Renal pelvis (tissue), 4 donors: ENCODE data around the gene MXD1. TPM values are rescaled to one million over a fixed set of nuclear protein-coding genes. Genes with fewer than 3 reads are reported as not detected.

Experiments
- DNase-seq: peaks from one replicate; pipeline ENCODE4 v3.0.0-alpha.2; 2013
- polyA plus RNA-seq, 3 donors: library from polyadenylated mRNA; unstranded; fragments of 120-200 nt; gene quantifications; one replicate each; pipeline ENCODE4 v1.2.1, GENCODE V29; 2013; ENCODE audit not compliant: insufficient read length in 3 of 3

The MXD1 gene
- polyA plus RNA-seq, 3 donors: 10.7 to 16.2 (median 14.7) TPM

DNA sequence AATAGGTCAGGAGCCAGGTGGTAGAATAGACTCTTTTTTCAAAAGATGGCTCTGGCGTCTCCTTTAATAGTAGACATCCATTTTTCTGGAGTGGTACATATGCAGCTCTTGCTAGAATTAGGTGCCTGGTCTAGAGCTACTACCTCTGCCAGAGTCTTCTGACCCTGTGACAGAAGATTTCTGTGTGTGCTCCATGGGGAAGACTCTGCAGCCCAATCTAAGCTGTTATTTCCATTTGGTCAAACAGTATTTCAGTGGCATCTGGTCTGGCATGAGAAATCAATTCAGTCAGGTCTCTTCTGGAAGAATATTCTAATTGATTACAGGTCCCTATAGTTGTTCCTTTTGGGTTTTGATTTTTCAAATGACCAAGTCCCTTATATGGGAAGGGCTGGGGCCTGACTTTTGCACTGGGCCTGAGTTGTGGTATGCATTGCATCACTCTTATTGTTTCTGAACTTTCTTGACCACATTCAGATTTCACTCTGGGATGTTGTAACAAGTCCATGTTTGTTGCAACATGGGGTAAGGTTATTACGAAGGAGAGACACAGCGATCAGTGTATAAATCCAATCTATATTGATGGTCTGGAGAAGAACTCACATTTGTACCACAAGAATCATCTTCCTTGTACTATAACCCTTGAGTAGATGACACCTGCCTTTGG lies 12.1 kb downstream of the MXD1 start:
- no peak for DNase-seq

DNA sequence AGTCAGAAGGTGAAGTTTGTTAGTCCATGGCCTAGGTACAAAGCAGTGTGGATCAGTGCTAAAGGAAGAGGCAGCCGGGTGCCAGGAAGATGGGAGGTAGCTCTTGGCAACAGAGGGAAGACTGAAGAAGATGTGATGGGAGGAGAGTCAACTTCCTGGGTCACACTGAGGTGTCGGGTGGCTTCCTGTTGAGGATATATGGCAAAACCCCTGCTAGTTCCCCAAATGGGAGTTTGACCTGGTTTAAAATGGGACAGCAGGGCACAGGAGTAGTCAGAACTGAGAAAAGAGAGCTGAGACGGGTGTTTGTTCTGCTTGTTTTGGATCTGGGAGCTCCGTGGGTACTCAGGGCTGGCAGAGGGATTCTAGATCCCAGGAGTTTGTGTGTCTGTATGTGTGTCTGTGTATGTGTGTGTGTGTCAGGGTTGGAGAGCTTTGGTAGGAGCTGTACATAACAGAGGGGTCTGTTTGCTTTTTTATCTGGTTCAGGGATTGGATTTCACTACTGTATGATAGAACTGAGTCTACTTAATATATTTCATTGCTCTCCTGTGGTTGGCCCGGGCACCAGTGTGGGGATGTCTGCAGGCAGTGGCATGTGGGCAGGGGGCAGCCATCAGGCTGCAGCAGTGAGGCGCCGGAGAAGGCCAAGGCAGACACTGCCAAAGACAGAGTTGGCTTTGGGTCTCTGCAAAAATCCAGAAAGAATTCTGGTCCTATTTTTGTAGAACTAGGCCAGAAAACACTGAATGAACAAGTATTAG lies 17.1 kb downstream of the MXD1 start:
- no peak for DNase-seq

DNA sequence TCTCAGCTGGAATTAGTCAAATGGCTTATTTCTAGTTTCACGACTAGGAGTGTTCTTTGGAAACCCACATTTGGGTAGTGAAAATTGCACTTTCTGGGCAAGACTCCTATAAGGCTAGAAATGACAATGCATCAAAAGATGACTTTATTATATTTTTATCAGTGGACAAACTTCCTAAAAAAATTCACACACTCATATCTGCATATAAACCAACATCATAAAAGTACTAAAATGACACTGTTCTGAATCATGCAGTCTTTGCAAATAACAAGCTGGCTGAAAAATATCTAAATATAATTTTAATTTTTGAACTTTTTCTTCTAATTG lies 17.6 kb downstream of the MXD1 start:
- no peak for DNase-seq

DNA sequence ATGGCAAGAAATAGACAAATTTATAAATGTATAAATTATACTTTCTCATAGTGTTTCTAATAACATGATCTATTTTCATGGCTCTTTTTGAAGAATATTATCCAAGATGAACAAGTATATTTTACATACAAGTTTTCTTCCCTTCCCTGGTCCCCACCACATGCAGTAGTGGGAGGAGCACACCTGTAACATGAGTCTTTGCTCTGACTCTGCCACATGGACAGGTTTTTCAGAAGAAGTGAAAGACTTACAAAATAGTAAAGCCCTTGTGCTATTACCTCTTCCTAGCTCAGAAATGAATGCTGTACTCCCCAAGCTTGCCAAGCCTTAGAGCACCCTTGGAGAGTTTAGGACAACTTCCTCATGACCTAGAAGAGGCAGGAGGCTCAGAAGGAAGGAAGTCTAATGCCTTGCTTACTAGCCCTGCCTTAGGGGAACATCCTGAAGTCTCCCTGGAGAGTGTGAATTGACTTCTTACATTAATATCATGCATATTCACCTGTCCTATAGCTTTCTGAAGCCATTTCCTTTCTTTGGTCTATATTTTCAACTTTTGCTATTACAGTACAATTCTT lies 18.4 kb downstream of the MXD1 start:
- DNase-seq: no peak

DNA sequence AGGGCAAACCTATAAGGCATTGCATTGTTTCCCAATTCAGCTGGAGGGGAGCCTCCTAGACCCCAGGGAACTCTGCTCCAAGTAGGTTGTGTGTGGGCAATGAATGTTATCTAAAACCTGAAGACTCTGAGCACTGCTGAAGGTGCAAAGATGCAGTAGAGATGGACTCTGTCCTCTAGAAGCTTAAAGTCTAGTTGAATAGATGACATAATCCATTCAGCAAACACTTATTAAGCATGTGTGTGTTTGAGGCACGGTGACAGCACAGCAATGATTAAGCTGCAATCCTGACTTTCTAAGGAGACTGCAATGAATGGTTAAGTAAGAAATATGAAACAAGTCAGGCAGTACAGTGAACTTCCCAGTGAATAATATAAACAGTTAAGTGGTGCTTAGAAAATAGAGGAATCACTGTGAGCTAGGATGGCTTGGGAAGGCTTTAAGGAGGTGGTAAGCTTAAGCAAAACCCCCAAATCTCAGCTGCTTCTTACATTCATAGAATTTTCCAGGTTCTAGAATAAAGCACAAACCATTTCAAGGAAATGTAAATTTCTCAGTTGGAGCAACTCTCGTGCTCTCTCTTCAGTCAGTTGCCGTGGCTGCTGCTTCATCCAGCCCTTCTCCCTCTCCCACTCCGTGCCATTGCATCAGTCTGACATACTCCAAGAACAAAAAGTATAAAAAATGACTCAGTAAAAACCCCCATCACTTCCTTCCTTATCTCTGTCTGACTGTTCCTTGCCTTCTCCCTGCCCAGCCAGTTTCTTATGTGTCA lies 19.1 kb downstream of the MXD1 start:
- DNase-seq: no peak

DNA sequence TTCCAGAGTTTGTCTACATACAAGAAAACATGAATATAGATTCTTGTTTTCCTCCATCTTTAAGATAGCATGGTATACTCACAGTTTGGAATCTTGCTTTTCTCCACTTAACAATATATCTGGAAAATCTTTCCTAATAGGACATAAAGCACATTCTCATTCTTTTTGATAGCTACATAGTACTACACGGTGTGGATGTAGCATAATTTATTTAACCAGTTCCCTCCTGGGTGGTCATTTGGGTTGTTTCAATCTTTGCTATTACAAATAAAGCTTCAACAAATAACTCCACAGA lies 19.7 kb downstream of the MXD1 start:
- DNase-seq: no peak

DNA sequence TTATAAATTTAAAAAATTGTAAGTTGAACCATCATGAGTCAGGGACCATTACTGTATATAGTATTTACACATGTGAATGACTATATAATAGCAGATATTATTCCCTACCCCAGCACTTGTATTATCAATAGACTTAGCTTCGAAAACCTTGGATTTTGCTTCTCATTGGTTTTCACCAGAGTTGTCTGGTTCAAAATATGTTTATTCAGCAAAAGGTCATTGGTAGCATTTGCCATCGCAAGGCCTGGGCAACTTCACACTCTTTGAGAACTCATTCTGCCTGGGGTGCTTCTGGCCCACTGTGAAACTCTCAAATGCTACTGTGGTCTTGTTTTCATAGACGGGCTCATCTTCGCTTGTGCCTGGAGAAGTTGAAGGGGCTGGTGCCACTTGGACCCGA lies 20.1 kb downstream of the MXD1 start:
- DNase-seq: no peak

DNA sequence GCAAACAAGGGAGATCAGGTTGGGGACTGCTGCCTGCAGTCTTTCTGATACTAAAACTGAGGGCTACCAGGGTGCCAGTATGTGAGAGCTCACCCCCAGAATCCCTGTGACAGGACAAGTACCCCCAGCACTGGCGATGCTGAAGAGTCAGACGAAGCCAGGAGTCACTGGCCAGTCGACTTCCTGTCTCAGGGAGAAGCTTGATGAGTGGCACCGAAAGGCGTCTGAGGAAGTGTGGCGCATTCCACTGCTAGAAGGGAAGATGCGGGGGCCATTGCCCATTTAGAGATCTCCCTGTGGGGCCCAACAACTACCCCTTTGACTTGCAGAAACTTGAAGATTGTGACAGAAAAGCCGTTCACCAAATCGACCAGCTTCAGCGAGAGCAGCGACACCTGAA lies 22.0 kb downstream of the MXD1 start:
- no peak for DNase-seq

DNA sequence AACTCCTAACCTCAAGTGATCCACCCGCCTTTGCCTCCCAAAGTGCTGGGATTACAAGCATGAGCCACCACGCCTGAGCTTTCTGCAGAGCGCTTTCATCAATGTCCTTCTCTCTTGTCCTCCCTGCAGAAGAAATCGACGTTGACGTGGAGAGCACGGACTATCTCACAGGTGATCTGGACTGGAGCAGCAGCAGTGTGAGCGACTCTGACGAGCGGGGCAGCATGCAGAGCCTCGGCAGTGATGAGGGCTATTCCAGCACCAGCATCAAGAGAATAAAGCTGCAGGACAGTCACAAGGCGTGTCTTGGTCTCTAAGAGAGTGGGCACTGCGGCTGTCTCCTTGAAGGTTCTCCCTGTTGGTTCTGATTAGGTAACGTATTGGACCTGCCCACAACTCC lies 23.1 kb downstream of the MXD1 start:
- DNase-seq: no peak

DNA sequence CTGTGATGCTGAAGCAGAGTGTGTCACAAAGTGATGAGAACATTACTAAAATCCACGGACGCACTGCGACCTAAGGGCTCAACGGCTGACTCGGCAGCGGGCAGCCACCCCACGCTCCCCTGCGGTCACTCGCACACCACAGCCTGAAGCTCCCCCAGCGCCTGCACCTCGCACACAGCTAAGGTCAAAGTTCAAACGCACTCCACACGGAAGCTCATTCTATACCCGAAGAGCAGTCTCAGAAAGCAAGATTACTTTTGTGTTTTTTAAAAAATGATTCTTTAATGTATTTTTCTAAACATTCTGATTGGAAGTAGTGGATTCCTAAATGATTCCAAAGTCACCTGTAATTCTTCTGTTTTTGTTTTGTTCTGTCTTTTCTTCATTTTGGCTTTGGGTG lies 24.8 kb downstream of the MXD1 start:
- no peak for DNase-seq

DNA sequence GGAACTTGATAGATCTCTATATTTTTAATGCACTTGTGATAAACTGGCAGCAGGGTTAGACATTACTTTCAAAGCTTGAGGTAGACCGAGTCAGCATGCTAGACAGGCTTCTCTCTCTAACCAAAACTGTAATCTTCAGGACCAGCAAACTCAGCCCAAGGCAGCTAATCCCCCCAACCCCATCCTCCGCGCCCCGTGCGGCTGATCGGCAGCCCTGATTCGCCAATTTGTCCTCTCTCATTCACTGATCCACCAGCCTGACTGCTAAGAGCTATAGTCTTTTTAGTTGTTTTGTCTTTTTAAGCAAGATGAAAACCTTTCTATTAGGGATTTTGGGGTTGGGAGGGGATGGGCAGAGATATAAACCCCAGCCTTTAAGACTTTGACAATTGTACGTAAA lies 25.8 kb downstream of the MXD1 start:
- DNase-seq: no peak

DNA sequence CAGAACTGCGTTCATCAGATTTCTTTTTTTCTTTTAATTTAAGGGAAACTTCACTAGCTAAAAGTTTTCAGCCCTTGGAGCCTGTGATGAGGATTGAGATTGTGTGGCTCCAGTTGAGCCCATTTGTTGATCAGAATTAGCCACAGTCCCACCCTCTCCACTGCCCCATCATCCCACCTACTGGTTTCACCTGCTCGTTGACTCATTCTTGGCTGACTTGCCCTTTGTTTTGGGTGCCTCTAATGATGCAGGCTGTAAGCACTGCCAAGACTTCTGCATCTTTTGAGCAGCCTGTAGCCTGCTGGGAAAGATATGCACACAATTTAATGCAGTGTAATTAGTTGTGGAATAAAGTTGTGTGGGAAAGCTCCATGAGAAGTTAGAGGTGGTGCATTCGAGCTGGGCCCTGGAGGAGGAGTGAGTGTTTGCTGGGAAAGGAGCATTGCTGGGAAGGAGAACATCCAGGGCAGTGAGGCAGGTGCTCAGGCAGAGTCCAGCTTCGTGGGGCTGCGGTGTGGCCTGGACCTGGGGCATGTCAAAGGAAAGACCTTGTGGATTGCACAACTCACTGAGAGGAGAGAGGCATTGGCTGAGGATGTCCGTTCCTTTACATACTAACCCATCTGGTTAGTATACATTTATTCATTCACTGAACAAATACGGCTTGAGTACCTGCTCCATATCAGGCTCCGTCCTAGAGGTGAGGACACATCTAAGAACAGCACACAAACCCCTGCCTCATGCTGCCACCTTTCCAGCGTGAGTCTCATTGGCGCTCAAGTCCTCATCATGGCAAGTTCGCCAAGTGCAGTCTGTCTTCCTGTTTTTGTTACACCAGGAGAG lies 28.3 kb downstream of the MXD1 start:
- DNase-seq: no peak

DNA sequence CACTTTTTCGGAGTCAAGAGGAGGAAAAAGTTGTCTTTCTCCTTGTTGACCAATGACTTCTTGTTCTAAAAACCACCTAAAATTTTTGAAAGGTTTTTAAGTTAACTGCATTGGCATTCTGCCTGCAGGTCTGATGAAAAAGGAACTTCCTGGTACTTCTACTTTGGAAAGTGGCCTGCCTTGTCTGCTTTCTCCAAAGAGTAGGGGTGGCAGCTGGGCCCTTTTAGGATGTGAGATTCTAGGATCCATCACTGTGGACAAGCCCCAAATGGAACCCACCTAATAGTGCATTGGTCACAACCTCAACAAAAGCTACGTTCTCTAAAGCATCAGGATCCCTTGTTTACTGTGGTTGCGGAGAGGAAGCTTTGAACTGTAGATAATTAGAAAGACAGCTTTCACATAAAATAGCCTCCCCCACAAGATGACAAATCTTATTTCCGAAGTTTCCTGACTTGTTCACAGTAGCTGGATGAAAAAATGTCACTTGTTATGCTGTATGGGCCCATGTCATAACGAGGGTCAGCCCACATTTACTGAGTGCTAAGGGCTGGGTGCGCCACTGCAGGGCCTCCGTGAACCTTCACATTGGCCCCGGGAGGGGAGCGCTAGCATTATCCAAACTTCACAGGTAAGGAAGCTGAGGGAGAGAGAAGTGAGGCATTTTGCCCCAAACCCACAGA lies 29.1 kb downstream of the MXD1 start:
- DNase-seq: no peak

DNA sequence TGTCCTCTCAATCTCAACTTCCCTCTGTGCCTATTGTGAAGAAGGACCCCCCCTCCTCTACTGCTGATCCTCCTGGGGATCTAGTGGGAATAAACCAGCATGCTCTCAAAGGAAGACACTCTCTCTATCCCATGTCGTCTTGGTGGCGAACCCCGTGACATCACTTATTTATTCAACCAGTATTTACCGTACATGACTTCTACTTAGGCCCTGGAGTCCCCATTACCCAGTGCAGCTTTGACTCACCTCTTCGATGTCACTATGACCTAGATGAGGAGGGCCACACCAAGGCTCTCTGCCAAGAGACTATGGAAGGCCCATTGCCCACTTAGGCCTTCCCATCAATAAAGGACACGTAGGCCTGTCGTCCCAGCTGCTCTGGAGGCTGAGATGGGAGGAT lies 29.8 kb downstream of the MXD1 start:
- DNase-seq: no peak

DNA sequence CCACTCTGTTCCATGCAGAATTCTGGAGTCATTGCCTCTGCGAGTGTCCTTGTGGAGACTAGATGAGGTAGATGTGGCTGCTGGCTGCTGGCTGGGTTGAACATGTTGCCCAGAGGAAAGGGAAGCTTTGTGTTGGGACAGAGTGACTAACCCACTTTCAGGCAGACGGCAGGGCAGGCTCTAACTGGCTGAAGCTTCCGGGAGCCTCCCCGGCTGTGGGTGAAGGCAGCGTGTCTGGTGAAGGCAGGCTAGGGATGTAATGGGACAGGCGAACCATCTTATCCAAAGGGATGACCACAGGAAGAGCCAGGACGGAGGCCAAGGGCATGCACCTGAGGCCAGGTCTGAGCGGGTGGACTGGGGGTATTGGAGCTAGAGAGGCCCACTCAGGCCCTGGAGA lies 30.5 kb downstream of the MXD1 start:
- DNase-seq: no peak

DNA sequence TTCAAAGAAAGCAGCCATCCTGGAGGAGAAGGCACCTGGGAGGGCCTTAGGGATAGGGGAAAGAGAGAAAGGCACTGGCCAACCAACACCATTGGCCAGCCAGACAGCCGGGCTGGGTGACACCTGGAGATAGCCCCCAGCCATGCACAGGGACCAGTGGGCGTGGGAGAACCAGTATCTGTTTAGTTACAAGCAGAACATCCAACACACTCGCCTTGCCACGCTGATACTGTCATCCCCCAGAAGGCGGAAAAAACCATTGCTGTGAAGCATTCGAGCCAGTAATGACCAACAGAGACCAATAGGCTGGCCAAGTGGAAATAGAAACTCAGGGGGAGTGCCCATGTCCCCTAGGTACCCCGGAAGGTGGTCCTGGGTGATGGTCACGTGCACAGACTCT lies 31.0 kb downstream of the MXD1 start:
- no peak for DNase-seq

DNA sequence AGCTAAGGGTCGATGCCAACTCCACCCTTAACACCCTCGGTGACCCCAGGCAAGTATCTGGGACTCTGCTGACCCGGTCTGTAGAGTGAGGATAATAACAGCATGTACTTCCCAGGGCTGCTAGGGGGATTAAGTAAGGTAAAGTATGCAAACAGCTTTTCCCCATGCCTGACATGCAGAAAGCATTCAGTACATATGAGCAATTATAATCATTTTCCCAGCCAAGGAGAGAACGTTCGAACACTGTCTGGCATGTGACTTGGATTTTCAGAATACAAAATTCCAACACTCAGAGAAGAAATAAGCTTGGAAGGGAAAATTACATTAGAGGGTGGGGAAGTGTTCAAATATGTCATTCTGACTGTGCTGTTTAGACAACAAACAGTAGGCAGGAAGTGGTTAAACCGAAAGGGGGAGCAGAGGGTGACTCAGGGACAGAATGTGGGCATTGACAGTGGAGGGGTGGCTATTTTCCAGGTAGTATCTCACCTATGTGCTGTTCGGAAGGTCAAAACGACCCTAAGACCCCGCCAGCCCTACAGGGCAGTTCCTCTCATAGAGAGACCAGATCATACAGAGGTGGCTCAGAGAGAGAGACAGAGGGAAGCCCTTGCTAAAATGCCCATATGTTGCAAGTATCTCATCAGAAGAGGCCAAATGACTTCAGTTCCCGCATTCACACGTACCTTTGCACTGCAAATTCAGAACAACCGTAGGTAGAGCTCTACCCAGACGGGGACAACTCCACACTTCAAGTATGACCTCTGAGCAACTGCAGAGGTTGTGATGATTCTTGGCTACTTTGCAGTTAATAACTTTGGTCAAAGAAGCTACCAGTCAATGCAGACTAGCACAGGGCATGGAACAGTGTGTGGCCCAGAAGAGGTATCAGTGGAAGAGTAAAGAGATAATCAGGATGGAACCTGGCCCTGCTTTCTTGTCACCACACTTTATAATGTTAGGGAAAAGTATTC lies 31.7 kb downstream of the MXD1 start:
- no peak for DNase-seq

DNA sequence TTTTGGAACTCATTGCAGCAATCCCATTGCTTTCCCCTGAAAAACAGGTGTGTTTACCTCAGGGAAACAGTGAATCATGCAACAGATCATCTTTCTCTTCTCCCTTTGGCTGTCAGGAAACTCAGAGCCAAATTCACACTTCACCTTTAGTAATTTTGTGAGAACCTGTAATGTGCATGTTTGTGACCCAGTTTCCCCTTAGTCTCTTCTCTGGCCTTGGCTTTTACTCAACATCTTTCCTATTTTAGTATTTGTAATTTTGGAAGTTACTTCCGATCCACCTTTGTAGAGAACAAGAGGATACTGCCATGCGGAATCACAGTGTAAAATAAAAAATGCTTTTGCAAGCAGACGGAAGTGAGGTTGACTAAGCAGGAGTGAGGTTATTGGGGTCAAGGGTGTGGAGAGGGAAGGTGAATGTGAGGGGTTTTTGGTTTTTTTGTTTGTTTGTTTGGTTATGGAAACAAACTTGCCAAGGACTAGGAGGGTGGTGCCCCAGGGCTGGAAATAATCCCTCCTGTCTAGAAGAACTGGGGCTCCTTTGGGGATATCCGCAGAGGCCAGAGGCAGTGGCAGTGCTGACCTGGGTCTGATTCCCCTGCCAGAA lies 32.5 kb downstream of the MXD1 start:
- no peak for DNase-seq

DNA sequence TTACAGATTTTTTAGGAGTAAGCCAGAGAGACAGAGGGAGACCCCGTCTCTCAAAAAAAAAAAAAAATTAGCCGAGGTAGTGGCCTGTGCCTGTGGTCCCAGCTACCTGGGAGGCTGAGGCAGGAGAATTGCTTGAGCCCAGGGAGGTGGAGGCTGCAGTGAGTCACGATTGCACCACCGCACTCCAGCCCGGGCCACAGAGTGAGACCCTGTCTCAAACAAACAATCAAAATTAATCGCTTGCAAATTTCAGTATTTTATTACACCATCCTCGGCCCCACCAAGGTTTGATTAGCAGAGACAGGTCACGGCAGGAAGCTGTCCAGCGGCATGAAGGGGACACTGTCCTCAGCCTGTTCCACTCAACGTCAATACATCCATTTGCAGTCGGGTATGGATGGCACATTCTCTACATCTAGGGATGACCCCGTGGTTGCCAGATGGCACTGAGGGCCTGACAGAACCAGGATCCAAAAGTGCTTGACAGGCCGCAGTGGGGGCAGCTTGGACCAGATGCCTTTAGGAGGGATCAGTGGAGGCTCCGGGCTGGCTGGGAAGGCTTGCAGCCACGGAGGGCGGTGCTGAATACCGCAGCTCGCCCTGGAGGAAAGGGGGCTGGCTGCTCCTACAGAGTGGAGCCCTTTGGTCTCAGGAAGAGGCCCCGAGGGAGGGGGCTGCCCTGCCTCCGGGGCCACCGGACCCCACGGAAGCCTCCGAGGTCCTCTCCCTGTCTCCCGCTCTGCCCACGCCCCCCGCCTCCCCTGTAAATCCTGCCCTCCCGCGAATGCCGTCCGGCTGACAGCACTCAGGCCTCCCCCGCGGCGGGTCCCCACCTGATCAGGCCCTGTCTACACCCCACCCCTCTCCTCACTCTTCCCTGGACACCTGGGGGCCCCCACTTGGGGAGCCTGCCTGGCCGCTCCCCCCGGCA lies 33.4 kb downstream of the MXD1 start:
- DNase-seq: peak; percentile 17
